Adrenal gland (tissue), 12 donors: Measurements from ENCODE around the gene DMP1. TPM values are rescaled to one million over a fixed set of nuclear protein-coding genes. Genes with fewer than 3 reads are reported as not detected.

Experiments used
- DNase-seq, 7 donors: peaks; one replicate each; pipeline ENCODE4 v3.0.0-alpha.2; 2019 to 2020
- H3K27ac ChIP-seq, 5 donors: fragments of 200-600 bp; sonication (generic) in 4 of 5; 1 replicate in 3 of 5; 2 replicates in 2 of 5; pipeline versions ENCODE4 v1.5.1 to v1.8.0; 2016 to 2020; ENCODE audit warnings: mild to moderate bottlenecking in 1 of 5
- H3K27me3 ChIP-seq: fragments of 200-600 bp; 2 replicates; pipeline ENCODE4 v1.8.0; 2021
- H3K36me3 ChIP-seq, 2 donors: fragments of 200-600 bp; replicated peaks in 1 of 2; 1 replicate in 1 of 2; 2 replicates in 1 of 2; pipeline versions ENCODE4 v1.5.1 to v1.8.0; 2018 to 2022
- H3K4me1 ChIP-seq, 2 donors: fragments of 200-600 bp; replicated peaks in 1 of 2; 1 replicate in 1 of 2; 2 replicates in 1 of 2; pipeline versions ENCODE4 v1.5.1 to v1.8.0; 2018 to 2021
- H3K4me3 ChIP-seq, 4 donors: fragments of 200-600 bp; sonication (generic) in 3 of 4; one replicate each; pipeline ENCODE4 v1.5.1; 2016 to 2018
- H3K9me3 ChIP-seq, 3 donors: fragments of 200-600 bp; sonication (generic) in 1 of 3; replicated peaks in 1 of 3; 1 replicate in 2 of 3; 2 replicates in 1 of 3; pipeline versions ENCODE4 v1.5.1 to v1.8.0; 2016 to 2021
- POLR2A ChIP-seq, 2 donors: fragments of 450-650 bp; IDR thresholded peaks; one replicate each; pipeline ENCODE4 v1.6.1; 2017; ENCODE audit warnings: antibody characterized with exemption in 2 of 2, mild to moderate bottlenecking in 2 of 2, moderate library complexity in 1 of 2
- WGBS, 4 donors: extraction: QIAGEN DNeasy Blood & Tissue Kit in 2 of 4; methylation state at CpG; one replicate each; pipeline versions ENCODE4 v1.1.5 to v1.1.7; 2013 to 2017; 5-methylcytosine and 5-hydroxymethylcytosine counted together
- intact Hi-C, 2 donors: fragments of 100-400 bp; cut with DNase I; formaldehyde crosslinking; loops; one replicate each; pipeline versions ENCODE4 v1.14.1 to v1.15.0; 2022 to 2023
- polyA plus RNA-seq, 3 donors: library from polyadenylated mRNA; stranded (reverse); fragments of 200-250 nt in 2 of 3; fragments of 350-450 nt in 1 of 3; fragmentation: Illumina TruSeq in 1 of 3; extraction: RNeasy Lipid Tissue Mini Kit (QIAGEN cat#74804) in 1 of 3; gene quantifications; one replicate each; pipeline ENCODE4 v1.2.3, GENCODE V29; 2013 to 2014
- total RNA-seq, 9 donors: library from RNA; depleted of rRNA in 4 of 9; stranded (reverse); fragments of >200 nt in 4 of 9; fragments of 120-200 nt in 1 of 9; fragmentation: NEBNext Ultra II Directional in 1 of 9; extraction: Animal tissue kit (Norgen Biotek cat#: 25700) in 1 of 9; gene quantifications; one replicate each; pipeline versions ENCODE4 v1.1.0 to v1.2.4, GENCODE V29; 2013 to 2023
- TF ChIP-seq, protein P1 (sequence below), 6 experiments: fragments of 450-650 bp in 4 of 6; fragments of 200-600 bp in 2 of 6; sonication (generic) in 1 of 6; IDR thresholded peaks; 1 replicate in 5 of 6; 2 replicates in 1 of 6; pipeline versions ENCODE4 v1.5.1 to v1.8.0; 2016 to 2021; ENCODE audit warnings: antibody characterized with exemption in 6 of 6, mild to moderate bottlenecking in 2 of 6, moderate library complexity in 1 of 6
- donor health status: healthy with polysubstance abuse.
- donor health status: Bipolar disorder and iron deficiency.
- donor health status: DM: yes; HTN: yes; CAD: no.
- donor health status: DM: no; HTN: no; CAD: no.
- donor health status: DM: no; HTN: no; CAD: no.
- donor health status: DM: yes; HTN: yes; CAD: no.

Gene DMP1
- total and polyA plus RNA-seq, 12 donors = 0.03 TPM; not detected in 11

DNA sequence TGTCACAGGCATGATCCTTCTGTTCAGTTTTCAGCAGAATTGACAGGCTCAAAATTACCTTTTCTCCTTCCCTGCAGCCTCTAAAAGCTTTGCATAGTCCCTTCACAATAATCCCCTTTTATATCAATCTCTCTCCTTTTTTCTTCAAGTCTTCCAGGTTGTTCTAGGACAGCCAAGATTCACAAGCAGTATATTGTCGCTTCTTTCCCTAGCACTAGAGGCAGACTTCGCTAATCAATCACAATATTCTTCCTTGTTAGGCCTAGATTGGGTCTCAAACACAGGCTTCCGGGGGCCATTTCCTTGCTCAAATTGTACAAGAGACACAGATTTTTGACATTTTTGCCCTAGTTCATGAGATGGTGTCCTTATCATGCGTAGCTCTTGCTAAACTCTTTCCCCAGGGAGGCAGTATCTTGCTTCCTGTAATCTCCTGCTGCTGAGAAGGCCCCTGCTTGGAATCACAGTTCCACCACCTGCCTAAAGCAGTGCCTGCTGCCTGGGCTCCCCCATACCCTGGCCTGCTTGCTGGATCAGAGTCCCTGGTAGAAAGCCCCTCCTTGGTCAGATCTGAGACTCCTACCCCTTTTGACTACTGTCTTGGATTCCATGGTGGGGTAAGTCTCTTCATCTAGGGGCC lies 57.3 kb downstream of the DMP1 start:
- WGBS, 4 donors = 66 to 89% (median 67%) methylated on average over 3 to 4 of the region's 4 CpGs
- Histone ChIP-seq H3K27me3 (no peaks in the 10 kb centered on the region), H3K9me3 (no peaks in the 10 kb centered on the region), H3K36me3 (no peaks in the 10 kb centered on the region), H3K4me1 (no peaks in the 10 kb centered on the region), H3K4me3 (no peak overlapping the region), H3K27ac (no peak overlapping the region)
- intact Hi-C loops = no loop called here
- TF ChIP-seq, protein P1, sequence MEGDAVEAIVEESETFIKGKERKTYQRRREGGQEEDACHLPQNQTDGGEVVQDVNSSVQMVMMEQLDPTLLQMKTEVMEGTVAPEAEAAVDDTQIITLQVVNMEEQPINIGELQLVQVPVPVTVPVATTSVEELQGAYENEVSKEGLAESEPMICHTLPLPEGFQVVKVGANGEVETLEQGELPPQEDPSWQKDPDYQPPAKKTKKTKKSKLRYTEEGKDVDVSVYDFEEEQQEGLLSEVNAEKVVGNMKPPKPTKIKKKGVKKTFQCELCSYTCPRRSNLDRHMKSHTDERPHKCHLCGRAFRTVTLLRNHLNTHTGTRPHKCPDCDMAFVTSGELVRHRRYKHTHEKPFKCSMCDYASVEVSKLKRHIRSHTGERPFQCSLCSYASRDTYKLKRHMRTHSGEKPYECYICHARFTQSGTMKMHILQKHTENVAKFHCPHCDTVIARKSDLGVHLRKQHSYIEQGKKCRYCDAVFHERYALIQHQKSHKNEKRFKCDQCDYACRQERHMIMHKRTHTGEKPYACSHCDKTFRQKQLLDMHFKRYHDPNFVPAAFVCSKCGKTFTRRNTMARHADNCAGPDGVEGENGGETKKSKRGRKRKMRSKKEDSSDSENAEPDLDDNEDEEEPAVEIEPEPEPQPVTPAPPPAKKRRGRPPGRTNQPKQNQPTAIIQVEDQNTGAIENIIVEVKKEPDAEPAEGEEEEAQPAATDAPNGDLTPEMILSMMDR (IDR thresholded peaks at IDR 0.05) = no peak
- TF ChIP-seq POLR2A (IDR thresholded peaks at IDR 0.05) = no peak
- no peak for DNase-seq

Other genes starting within 250 kb of the DMP1 start
- gene NUDT9, start 227.7 kb upstream of the DMP1 start, total RNA-seq = 10 to 100 TPM; 16.9 to 62.1 (median 38.0) TPM
- 10 to 100 TPM; 62.3 to 95.2 (median 85.6) TPM for gene NUDT9, start 227.7 kb upstream of the DMP1 start, polyA plus RNA-seq
- 100 to 1,000 TPM in 6 of 9 donors, 10 to 100 TPM in 3; 36.9 to 201 (median 136) TPM for gene SPARCL1, start 120.9 kb upstream of the DMP1 start, total RNA-seq
- 100 to 1,000 TPM in 1 of 3 donors, 10 to 100 TPM in 2; 57.6 to 143 (median 87.3) TPM for gene SPARCL1, start 120.9 kb upstream of the DMP1 start, polyA plus RNA-seq
- gene DSPP, start 41.8 kb upstream of the DMP1 start, total RNA-seq = under 1 TPM in 1 of 9 donors, not detected in 8; 0.06 TPM
- gene DSPP, start 41.8 kb upstream of the DMP1 start, polyA plus RNA-seq = not detected
- not detected for gene IBSP, start 149.3 kb downstream of the DMP1 start, total RNA-seq
- not detected for gene IBSP, start 149.3 kb downstream of the DMP1 start, polyA plus RNA-seq
- gene MEPE, start 182.7 kb downstream of the DMP1 start, total RNA-seq = not detected
- not detected for gene MEPE, start 182.7 kb downstream of the DMP1 start, polyA plus RNA-seq